Amniotic stem cell (primary cell): Measurements from ENCODE around the gene ISOC1.

Experiments
- DNase-seq: peaks from one replicate; lab custom pipeline; 2025; lab: John Stamatoyannopoulos, UW

ISOC1 gene

DNA sequence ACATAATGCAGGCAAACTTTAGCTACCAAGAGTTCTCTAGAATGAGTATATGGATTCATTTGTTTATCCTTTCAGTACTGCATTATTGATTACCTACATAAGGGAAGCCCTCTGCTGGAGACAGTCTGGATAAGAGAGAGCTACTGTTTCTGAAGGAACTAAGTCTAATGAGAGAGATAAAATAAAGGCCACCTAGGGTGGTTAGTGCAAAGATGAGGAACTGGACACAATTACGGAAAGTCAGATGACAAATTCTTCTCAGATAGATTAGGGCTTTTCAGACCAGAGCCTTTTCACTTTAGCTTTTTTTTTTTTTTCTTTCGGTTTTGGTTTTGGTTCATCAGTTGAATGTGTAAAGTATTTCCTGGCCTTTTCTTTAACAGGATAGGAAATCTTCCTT is 31.3 kb downstream of the ISOC1 start:
- no peak for DNase-seq

- no peak for DNase-seq
Observed at GRCh38 chr5:129133553-129133952, 39.0 kb downstream of the ISOC1 start.

DNA sequence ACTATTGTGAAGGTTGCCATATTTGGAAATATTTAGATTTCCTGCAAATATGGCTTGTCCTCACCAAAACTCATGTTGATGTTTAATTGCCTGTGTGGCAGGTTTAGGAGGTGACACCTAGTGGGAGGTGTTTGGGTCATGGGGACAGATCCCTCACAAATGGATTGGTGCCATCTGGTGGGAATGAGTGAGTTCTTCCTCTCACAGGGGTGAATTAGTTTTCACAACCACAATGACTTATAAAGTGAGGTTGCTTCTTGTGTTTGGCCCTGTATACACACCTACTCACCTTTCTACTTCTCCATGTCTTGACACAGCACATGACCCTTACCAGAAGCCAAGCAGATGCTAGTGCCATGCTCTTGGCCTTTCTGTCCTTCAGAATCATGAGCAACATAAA is 41.1 kb downstream of the ISOC1 start:
- DNase-seq: no peak

DNA sequence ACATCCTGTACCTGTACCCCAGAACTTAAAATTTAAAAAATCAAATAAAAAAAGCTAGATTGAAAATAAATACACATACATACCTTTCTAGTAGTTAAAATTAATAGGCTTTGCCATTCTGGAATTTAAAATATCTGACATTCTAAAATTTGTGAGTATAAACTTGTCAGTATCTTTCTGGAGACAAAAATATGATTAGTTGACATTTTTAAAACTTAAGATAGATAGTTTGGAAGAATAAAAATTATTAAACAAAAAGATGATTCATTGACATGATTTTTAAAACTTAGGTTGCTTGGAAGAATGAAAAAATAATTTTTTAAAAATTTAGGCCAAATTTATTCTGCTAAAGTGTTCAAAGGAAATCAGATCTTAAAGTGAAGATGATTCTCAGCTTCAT is 43.1 kb downstream of the ISOC1 start:
- no peak for DNase-seq

GRCh38 chr5:129141078-129141477 is 46.5 kb downstream of the ISOC1 start:
- no peak for DNase-seq

GRCh38 chr5:129141696-129142095 is 47.1 kb downstream of the ISOC1 start:
- DNase-seq: no peak

DNA sequence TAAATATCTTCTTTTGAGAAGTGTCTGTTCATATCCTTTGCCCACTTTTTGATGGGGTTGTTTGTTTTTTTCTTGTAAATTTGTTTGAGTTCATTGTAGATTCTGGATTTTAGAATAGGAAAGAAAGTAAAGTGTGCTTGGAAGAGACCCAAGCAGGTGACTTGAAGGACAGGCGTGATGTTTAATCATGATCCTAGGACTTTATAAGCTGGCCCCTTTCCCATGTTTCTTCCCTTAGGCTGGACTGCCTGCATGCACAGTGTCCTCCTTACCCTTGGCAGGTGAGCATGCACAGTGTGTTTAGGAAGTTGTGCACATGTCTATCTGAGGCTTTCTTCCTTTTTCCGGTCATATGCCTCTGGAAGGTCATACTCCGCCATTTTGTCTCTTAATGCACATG is 61.3 kb downstream of the ISOC1 start:
- DNase-seq: no peak

DNA sequence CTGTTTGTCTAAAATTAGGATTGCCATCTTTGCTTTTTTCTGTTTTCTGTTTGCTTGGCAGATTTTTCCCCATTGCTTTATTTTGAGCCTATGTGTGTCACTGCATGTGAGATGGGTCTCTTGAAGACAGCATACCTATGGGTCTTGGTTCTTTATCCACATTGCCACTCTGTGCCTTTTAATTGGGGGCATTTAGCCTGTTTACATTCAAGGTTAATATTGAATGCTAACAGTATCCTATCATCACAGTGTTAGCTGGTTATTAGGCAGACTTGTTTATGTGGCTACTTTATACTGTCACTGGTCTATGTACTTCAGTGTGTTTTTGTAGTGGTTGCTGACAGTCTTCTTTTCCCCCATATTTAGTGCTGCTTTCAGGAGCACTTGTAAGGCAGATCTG is 67.3 kb downstream of the ISOC1 start:
- no peak for DNase-seq
